HepG2 (cell line): Measurements from ENCODE around the gene KCNJ4. TPM values are rescaled to one million over a fixed set of nuclear protein-coding genes. Genes with fewer than 3 reads are reported as not detected.
"Not testable (repeated sequence)": the region's sequence is repeated elsewhere in the genome, so short reads cannot be mapped to it uniquely, and the experiment has no call there.

ENCODE experiments used
- ATAC-seq: fragments of 200-7000 bp; cut with Tn5 transposase; 3 replicates; pipeline ENCODE4 v1.9.1; 2020; ENCODE audit warnings: mild to moderate bottlenecking, moderate library complexity
- BruUV-seq: library from RNA; stranded (reverse); fragments of 400-500 nt; replicated peaks from 2 replicates; lab custom pipeline; 2021; lab: Mats Ljungman, UMichigan
- CTCF ChIA-PET: fragments of 300-600 bp; formaldehyde crosslinking; extraction: SDS; loops from one replicate; lab custom pipeline; 2021; ENCODE audit warnings: low total read pairs, inconsistent platforms, low intra/inter-chr PET ratio; lab: Yijun Ruan, JAX
- POLR2A ChIA-PET: fragments of 350-600 bp; sonication (Branson Sonifier 250); formaldehyde crosslinking; loops from one replicate; lab custom pipeline; 2020; ENCODE audit warnings: antibody characterized with exemption, inconsistent platforms; lab: Yijun Ruan, JAX
- DNase-seq: peaks from one replicate; pipeline ENCODE4 v3.0.0-alpha.2; 2015; ENCODE audit warnings: low spot score
- FAIRE-seq: peaks from 3 replicates; lab custom pipeline; 2011; peaks lifted over from hg19 to GRCh38; lab: Jason Lieb, UNC
- H2AFZ ChIP-seq: one replicate; pipeline ENCODE4 v1.6.1; 2011; ENCODE audit warnings: low read length, inconsistent platforms
- H3K27ac ChIP-seq: fragments of 300-600 bp; 3 replicates; pipeline ENCODE4 v1.8.0; 2011; ENCODE audit warnings: mixed run types, mild to moderate bottlenecking, mixed read lengths, low read length, inconsistent platforms; ENCODE audit not compliant: insufficient read depth; ENCODE audit errors: extremely low read length
- H3K27me3 ChIP-seq, 2 experiments: fragments of 200-600 bp in 1 of 2; 2 replicates in 1 of 2; 3 replicates in 1 of 2; pipeline versions ENCODE4 v1.6.0 to v1.8.0; 2011; ENCODE audit warnings: low read length in 2 of 2, mild to moderate bottlenecking in 2 of 2, moderate library complexity in 2 of 2, inconsistent platforms in 1 of 2; ENCODE audit not compliant: insufficient read depth in 2 of 2, control insufficient read depth in 1 of 2
- H3K36me3 ChIP-seq, 2 experiments: fragments of 200-600 bp in 1 of 2; replicated peaks in 1 of 2; 2 replicates in 1 of 2; 3 replicates in 1 of 2; pipeline versions ENCODE4 v1.5.1 to v1.8.0; 2011; ENCODE audit warnings: low read length in 2 of 2, inconsistent platforms in 1 of 2; ENCODE audit not compliant: insufficient read depth in 2 of 2, control insufficient read depth in 1 of 2
- H3K4me1 ChIP-seq: 2 replicates; pipeline ENCODE4 v1.5.1; 2012; ENCODE audit warnings: low read length, inconsistent platforms; ENCODE audit not compliant: insufficient read depth
- H3K4me2 ChIP-seq: 2 replicates; pipeline ENCODE4 v1.6.0; 2011; ENCODE audit warnings: low read depth, low read length, inconsistent platforms
- H3K4me3 ChIP-seq, 3 experiments: fragments of 200-600 bp in 1 of 3; sonication (generic), shearing (Covaris generic) in 1 of 3; replicated peaks in 1 of 3; 2 replicates each; pipeline ENCODE4 v1.5.1; 2011 to 2016; ENCODE audit warnings: low read length in 3 of 3, inconsistent platforms in 2 of 3, low read depth in 2 of 3, mild to moderate bottlenecking in 2 of 3, control low read depth in 1 of 3, mixed read lengths in 1 of 3; ENCODE audit not compliant: insufficient read depth in 1 of 3
- H3K79me2 ChIP-seq: one replicate; pipeline ENCODE4 v1.6.1; 2011; ENCODE audit warnings: low read length, inconsistent platforms; ENCODE audit not compliant: insufficient read depth
- H3K9ac ChIP-seq: 2 replicates; pipeline ENCODE4 v1.6.0; 2011; ENCODE audit warnings: mild to moderate bottlenecking, low read depth, low read length, inconsistent platforms; ENCODE audit not compliant: insufficient read depth
- H3K9me3 ChIP-seq: 2 replicates; pipeline ENCODE4 v1.5.1; 2012; ENCODE audit warnings: mild to moderate bottlenecking, low read length
- H4K20me1 ChIP-seq: 2 replicates; pipeline ENCODE4 v1.6.0; 2011; ENCODE audit warnings: inconsistent platforms, mild to moderate bottlenecking, low read length, moderate library complexity; ENCODE audit not compliant: insufficient read depth
- AGO2 ChIP-seq: fragments of 200-400 bp; formaldehyde crosslinking; optimal IDR thresholded peaks from 2 replicates; pipeline ENCODE3; 2017; ENCODE audit warnings: mild to moderate bottlenecking, low read depth, low read length, moderate library complexity
- ASH2L ChIP-seq: fragments of 300-600, 200-600 bp; sonication (generic); IDR thresholded peaks from 2 replicates; pipeline ENCODE4 v1.7.0; 2017; ENCODE audit warnings: low read depth, mild to moderate bottlenecking, moderate library complexity, mixed read lengths, low read length; ENCODE audit not compliant: insufficient read length
- ETV5 ChIP-seq: IDR thresholded peaks from 2 replicates; pipeline ENCODE4 v1.6.1; 2018; ENCODE audit warnings: missing biosample characterization, missing genetic modification reagents, inconsistent platforms, borderline replicate concordance
- GABPA ChIP-seq, 2 experiments: IDR thresholded peaks; 2 replicates each; pipeline ENCODE4 v1.6.1; 2011 to 2016; ENCODE audit warnings: low read depth in 2 of 2, low read length in 1 of 2, missing biosample characterization in 1 of 2, missing genetic modification characterization in 1 of 2
- HNRNPLL ChIP-seq: fragments of 200-400 bp; formaldehyde crosslinking; IDR thresholded peaks from 2 replicates; pipeline ENCODE4 v1.6.1; 2017; ENCODE audit warnings: mild to moderate bottlenecking, low read depth, low read length; ENCODE audit not compliant: poor library complexity, severe bottlenecking
- PHF8 ChIP-seq: sonication (generic); formaldehyde crosslinking; IDR thresholded peaks from 2 replicates; pipeline ENCODE4 v1.5.0; 2020; ENCODE audit warnings: missing genetic modification reagents
- POLR2G ChIP-seq: fragments of 200-400 bp; formaldehyde crosslinking; IDR thresholded peaks from 2 replicates; pipeline ENCODE4 v1.6.1; 2018; ENCODE audit warnings: mild to moderate bottlenecking, low read depth, low read length, moderate library complexity
- RBFOX2 ChIP-seq: fragments of 200-400 bp; formaldehyde crosslinking; IDR thresholded peaks from 2 replicates; pipeline ENCODE4 v1.6.1; 2017; ENCODE audit warnings: low read depth, mild to moderate bottlenecking, low read length
- YY1 ChIP-seq: IDR thresholded peaks from 2 replicates; pipeline ENCODE4 v1.6.1; 2011; ENCODE audit warnings: low read length, low read depth, moderate library complexity, mild to moderate bottlenecking; ENCODE audit not compliant: insufficient read depth, insufficient replicate concordance
- WGBS: methylation state at CpG from one replicate; pipeline ENCODE4 v1.1.6; 2017; ENCODE audit warnings: low lambda C conversion rate; 5-methylcytosine and 5-hydroxymethylcytosine counted together
- in situ Hi-C: cut with HindIII; loops from 2 replicates; pipeline ENCODE4 v1.10.0; 2017; ENCODE audit warnings: low pct_unique_long_range_greater_than_20kb; ENCODE audit not compliant: extremely low pct_ligation_motif_present
- intact Hi-C: fragments of 100-400 bp; cut with micrococcal nuclease; formaldehyde crosslinking; loops from one replicate; pipeline ENCODE4 v1.10.0; 2022; ENCODE audit not compliant: unreplicated experiment
- polyA plus RNA-seq, 8 experiments: library from polyadenylated mRNA; depleted of rRNA in 3 of 8; stranded (reverse) in 7 of 8; unstranded in 1 of 8; fragments of >200 nt; fragmentation: Illumina TruSeq in 4 of 8; extraction: Trizol in 4 of 8; gene quantifications; 2 replicates each; pipeline versions ENCODE4 v1.2.1 to v1.2.3, GENCODE V29; 2011 to 2016; ENCODE audit warnings: low read depth in 4 of 8, missing spikeins in 1 of 8, mixed read lengths in 1 of 8; ENCODE audit not compliant: insufficient read depth in 1 of 8
- total RNA-seq, 5 experiments: library from RNA; depleted of rRNA; stranded (reverse); fragments of >200 nt; fragmentation: Illumina TruSeq; extraction: Trizol; gene quantifications; 2 replicates each; pipeline ENCODE4 v1.2.3, GENCODE V29; 2016; ENCODE audit warnings: low read depth in 1 of 5

KCNJ4 gene
- total and polyA plus RNA-seq, 2 of the 13 experiments (the other 11 are each of a cell fraction or from before 2014, with no cell fraction given): not detected

GRCh38 chr22:38398181-38398608 is 56.8 kb downstream of the KCNJ4 start:
- POLR2A ChIA-PET: interaction anchor here (0.7 to 1.5 kb wide), 4 partner anchors 65 to 346 kb away, joined by 3 to 4 read pairs (median 4); partner anchors contain the start of gene TOMM22
- intact Hi-C loops; H2AFZ ChIP-seq; H3K9me3 ChIP-seq; BruUV-seq; in situ Hi-C loops; CTCF ChIA-PET; H3K36me3 ChIP-seq; H4K20me1 ChIP-seq; TF ChIP-seq GABPA (IDR thresholded peaks at IDR 0.05; ENCODE audit: low read depth, low read length): not testable (repeated sequence)
- DNase-seq: peak; percentile 16
- peak; percentile 25 for TF ChIP-seq AGO2
- 0 out of 2 replicates have a peak, but pooled peaks have one; percentile 2 for TF ChIP-seq GABPA (CRISPR knock-in tag; IDR thresholded peaks at IDR 0.05; ENCODE audit: low read depth)
- TF ChIP-seq RBFOX2: 0 out of 2 replicates have a peak, but pooled peaks have one; percentile 7
- peak; percentile 17; the same call in 1 of the 2 replicates for TF ChIP-seq ETV5 (CRISPR knock-in tag)
- peak; percentile 71 for TF ChIP-seq YY1
- TF ChIP-seq POLR2G: peak; percentile 40; the same call in 1 of the 2 replicates
- TF ChIP-seq ASH2L: peak; percentile 30
- TF ChIP-seq PHF8 (CRISPR knock-in tag): 0 out of 2 replicates have a peak, but pooled peaks have one; percentile 12
- TF ChIP-seq HNRNPLL: peak; percentile 27
- TF ChIP-seq, all 625 proteins: peak for 9; not testable (repeated sequence) for 616
- Histone ChIP-seq H3K4me2 (0 out of 2 replicates have a peak overlapping the region, but pooled peaks have one; percentile 39), H3K4me3 (peak overlapping the region; percentile 67 to 82 (median 80); a peak in 5 of 6 replicates), H3K9ac (peak overlapping the region; percentile 59), H3K79me2 (peaks cover 15% of the 10 kb centered on the region), H3K4me1 (peaks cover 53% of the 10 kb centered on the region), H3K27ac (peak overlapping the region; percentile 74)
- not testable (repeated sequence) for FAIRE-seq, H3K27me3 ChIP-seq
- ATAC-seq: peak; percentile 80
- 0% methylated on average over 3 of the region's 48 CpGs for WGBS
